DMS153 treated with DMSO at 0.1 percent for 48 hours (cell line): Measurements from ENCODE around the gene MRPL20.
"Not testable (repeated sequence)": the region's sequence is repeated elsewhere in the genome, so short reads cannot be mapped to it uniquely, and the experiment has no call there.

ENCODE experiments used
- DNase-seq: peaks from one replicate; lab custom pipeline; 2025; ENCODE audit not compliant: unreplicated experiment; lab: John Stamatoyannopoulos, UW

Gene MRPL20

GRCh38 chr1:1388078-1388472, 19.0 kb downstream of the MRPL20 start:
- DNase-seq, result no peak

GRCh38 chr1:1387098-1388077, 19.7 kb downstream of the MRPL20 start:
- DNase-seq, result no peak

GRCh38 chr1:1385931-1386330, 21.2 kb downstream of the MRPL20 start:
- DNase-seq, result no peak

GRCh38 chr1:1385339-1385738, 21.8 kb downstream of the MRPL20 start:
- not testable (repeated sequence) for DNase-seq

DNA sequence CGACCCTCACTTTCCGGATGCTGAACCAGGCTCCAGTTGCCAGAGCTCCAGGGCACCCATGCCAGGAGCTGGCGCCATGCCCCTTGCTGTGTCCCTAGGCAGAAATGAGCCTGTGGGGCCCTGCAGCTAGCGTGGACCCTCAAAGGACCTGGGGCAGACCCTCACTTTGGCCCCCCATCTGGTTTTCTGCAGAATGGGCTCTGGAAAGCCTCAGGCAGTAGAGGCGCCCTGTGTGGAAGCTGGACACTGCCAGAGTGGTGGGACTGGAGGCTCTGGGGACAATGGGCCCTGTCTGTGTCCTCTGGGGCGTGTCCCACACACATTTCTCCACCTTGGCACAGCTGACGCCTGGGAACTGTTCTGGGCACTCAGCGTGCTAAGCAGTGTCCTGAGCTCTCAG, 25.8 kb downstream of the MRPL20 start:
- DNase-seq, result no peak

DNA sequence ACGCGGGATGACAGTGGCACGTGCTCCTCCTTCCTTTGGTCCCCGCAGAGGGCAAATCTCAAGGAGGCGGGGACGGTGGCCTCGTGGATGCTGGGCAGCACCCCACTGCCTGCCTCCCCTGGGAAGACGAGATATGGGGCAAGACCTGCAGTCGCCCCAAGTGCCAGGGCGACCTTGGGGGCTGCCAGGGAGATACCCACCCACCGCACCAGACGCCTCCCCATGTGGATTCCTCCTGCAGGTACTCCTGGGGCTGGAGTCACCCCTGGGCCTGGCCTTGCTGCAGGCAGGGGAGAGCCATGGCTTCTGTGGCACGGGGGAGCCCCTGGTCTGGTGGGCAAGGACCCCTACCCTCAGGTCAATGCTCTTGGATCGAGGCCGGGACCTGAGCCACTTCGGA, 26.2 kb downstream of the MRPL20 start:
- DNase-seq, result no peak

DNA sequence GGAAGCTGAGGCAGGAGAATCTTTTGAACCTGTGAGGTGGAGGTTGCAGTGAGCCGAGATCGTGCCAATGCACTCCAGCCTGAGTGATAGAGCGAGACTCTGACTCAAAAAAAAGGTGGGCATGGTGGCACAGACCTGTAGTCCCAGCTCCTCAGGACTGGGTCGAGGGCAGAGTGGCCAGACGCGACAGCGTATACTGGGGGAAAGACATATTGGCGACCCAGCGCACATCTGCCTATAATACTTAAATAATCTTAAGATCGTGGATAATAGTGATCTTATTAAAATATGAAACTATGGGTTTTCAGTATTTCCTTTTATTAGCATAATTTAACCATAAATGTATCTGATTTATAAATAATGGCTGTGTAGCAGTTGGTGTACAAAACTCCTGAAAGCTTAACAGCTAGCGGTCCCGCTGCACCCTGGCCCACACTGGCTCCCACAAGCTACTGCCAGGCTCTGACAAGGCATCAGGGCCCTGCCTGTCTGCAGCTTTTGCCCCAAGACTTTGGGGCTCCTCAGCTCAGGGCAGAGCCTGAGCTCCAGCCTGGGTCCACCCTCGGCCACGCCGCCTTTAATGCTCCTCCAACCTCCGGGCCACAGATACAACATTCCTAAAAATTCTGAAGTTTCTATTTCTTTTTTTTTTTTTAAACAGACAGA, 29.4 kb downstream of the MRPL20 start:
- DNase-seq, result no peak

GRCh38 chr1:1376551-1377226, 30.4 kb downstream of the MRPL20 start:
- no peak for DNase-seq

DNA sequence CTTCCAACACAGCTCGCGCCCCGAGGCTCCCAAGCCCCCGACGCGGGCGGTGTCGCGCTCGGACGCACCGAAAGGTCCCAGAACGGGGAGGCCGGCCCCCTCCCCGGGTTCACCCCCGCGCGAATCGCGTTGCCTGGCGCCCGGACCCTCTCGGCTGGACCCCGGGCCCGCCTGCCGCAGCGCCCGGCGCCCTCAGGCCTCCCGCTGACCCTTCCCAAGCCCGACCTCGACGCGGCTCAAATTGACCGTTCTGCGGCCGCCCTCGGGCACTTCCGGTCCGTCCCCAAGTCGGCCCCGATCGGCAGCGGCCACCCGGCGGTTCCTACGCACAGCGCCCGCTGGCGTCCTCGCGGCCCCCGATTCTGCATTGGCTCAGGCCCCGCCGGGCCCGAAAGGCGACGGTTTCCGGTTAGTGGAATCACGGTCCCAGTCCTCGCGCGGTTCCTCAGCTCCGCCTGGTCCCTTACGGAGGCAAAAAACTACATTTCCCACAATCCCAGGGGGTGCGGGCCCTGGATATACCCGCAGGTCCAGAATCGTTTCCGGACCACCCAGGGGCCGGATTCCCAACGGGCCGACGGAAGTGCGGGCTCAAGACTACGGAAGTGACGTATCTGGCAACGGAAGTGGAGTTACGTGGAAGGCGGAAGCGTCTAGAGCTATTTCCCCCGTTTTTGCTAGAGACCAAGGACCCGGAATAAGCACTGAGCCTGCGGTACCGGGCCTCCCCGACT, 32.0 kb downstream of the MRPL20 start, which contains the start of gene AURKAIP1:
Gene AURKAIP1 (minus strand): TSS at position 279 of the 734 bp plus-strand sequence. CDS start 451 bp downstream, outside the sequence.
- peak; percentile 100 for DNase-seq

DNA sequence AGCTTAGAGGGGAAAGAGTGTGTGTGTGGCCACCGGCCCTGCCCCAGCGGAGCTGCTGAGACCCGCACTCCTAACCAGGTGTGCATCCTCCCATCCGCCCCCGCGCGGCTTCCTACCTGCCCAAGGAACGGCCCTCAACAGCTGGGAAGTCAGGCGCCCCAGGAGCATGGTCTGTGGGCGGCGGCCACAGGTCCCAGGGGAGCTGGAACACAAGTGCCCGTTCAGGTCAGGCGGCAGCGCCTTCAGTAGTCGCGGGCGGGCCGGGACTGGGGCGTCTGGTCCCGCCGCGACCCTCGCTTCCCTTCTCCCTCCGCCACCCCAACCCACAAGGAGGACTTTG, 32.5 kb downstream of the MRPL20 start:
- DNase-seq, result no peak

GRCh38 chr1:1373815-1374588, 33.1 kb downstream of the MRPL20 start:
- DNase-seq, result no peak

DNA sequence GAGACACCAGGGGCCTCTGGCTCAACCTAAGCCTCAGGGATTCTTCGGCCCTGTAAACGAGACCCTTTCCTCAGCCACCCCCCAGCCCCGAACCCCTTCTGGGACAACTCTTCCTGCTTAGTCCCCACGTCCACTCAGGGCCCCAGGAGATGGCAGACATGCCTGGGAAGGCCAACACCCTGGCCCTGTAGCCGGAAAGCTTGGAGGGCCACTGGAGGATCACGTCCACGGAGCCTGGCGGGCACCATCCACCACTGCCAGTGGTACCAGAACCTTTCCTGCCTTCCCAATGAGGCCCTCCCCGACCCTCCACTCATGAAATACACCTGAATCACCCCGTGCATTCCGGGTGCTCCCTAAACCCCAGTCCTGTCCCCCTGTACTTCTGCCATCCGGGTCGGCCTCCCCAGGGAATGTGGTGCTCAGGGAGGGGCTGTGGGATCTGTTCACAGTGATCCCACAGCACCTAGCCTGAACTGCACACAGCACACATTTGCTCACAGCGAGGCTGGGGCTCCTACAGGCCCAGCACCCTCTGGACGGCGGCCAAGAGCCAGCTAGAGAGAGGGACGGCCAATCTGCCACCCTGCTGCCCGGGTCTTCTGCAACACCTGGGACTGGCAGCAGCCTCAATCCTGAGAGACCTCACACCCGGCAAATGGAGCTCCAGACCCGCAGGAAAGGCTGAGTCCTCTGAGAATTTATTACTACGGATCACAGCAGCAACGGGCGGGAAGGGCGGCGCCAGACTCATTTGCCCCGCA, 33.9 kb downstream of the MRPL20 start:
- DNase-seq, result no peak

DNA sequence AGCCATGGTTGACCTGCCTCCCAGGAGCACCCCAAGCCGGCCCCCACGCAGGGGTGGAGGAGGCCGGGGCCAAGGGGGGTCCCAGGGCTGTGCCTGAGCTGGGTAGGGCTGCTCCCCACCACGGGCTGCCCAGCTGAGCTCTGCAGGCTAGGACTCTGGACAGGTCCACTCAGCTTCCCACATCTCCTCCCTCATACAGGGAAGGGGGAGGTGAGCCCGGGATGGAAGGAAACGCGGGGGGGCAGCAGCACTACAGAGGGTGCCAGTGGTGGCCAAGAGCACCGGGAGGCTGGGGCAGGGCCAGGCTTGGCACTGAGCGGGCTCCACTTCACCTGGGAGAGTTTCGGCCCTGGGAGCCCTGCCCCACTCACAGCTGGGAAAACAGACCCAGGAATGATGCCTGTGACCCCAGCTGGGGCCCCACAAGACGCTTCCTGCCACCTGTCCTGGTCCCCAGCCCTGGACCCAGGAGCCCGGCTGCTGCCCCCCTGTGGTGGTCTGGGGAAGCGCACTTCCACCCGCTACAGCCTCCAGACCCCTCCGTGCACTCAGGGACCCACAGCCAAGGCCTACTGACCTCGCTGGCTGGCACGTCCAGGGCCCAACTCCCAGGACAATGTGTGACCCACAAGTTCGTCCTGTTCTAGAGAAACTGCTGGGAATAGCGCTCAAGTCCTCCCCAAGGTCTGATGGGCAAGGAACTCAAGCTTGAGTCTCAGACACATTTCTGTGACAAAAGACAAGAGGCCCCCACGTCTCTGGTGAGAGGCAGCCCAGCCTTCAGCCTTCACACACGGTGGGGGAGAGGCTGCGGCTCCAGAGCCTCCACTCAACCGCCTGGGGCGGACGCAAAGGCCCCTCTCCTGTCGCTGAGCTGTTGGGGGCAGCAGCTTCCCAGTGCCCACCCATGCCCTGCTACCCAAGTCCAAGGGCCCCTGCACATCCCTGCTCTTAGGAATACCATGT, 35.1 kb downstream of the MRPL20 start:
- DNase-seq, result peak; percentile 50

DNA sequence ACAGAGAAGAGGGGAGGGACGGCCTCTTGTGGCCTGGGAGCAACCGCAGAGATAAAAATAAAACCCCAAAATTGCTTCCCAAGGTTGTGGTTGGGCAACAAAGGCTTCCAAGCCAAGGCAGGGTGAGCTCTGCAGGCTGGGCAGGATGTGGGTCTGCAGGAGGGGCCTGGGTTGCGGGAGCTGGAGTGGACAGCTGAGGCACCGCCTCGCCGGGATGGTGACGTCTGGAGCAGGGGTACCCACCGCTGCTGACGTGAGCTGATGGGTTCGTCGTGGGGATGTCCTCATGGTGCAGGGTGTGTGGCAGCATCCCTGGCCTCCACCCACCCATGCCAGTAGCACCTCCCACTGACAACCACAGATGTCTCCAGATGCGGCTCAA, 35.7 kb downstream of the MRPL20 start:
- no peak for DNase-seq

GRCh38 chr1:1370771-1371300, 36.3 kb downstream of the MRPL20 start:
- no peak for DNase-seq

GRCh38 chr1:1370094-1370493, 37.0 kb downstream of the MRPL20 start:
- not testable (repeated sequence) for DNase-seq

- no peak for DNase-seq
Measured at GRCh38 chr1:1367315-1367714, 39.8 kb downstream of the MRPL20 start.

- DNase-seq, result no peak
Measured at GRCh38 chr1:1366699-1367066, 40.4 kb downstream of the MRPL20 start.
